GM18873 (cell line): ENCODE data around the gene BPIFB6.

Source experiments
- ATAC-seq: cut with Tn5 transposase; IDR thresholded peaks from one replicate; pipeline ENCODE4 v1.9.1; 2021; ENCODE audit warnings: mild to moderate bottlenecking, moderate library complexity, moderate number of reproducible peaks; ENCODE audit not compliant: unreplicated experiment, low FRiP score

BPIFB6 gene

GRCh38 chr20:33000802-33001466 is 30.5 kb upstream of the BPIFB6 start:
- ATAC-seq = no peak

GRCh38 chr20:33002087-33002808 is 29.2 kb upstream of the BPIFB6 start:
- ATAC-seq = no peak

GRCh38 chr20:33004141-33004751 is 27.2 kb upstream of the BPIFB6 start, which contains the start of gene SUN5:
SUN5 (minus strand) TSS chr20:33004433; CDS start chr20:33004340, 93 bp downstream.
- ATAC-seq = no peak

- no peak for ATAC-seq
These were observed 26.3 kb upstream of the BPIFB6 start for GRCh38 chr20:33005132-33005566.

GRCh38 chr20:33005908-33006775 is 25.3 kb upstream of the BPIFB6 start:
- no peak for ATAC-seq

GRCh38 chr20:33006776-33007375 is 24.6 kb upstream of the BPIFB6 start:
- ATAC-seq = no peak

GRCh38 chr20:33007376-33008335 is 23.8 kb upstream of the BPIFB6 start, which contains the start of gene BPIFB2:
BPIFB2 (plus strand) TSS chr20:33007704; CDS start chr20:33008575, 871 bp downstream.
- no peak for ATAC-seq

GRCh38 chr20:33008336-33009213 is 22.9 kb upstream of the BPIFB6 start:
- no peak for ATAC-seq

- ATAC-seq = no peak
These were observed 22.0 kb upstream of the BPIFB6 start for GRCh38 chr20:33009214-33010132.

- no peak for ATAC-seq
These were observed 21.3 kb upstream of the BPIFB6 start for GRCh38 chr20:33010133-33010504.

- no peak for ATAC-seq
These were observed 20.6 kb upstream of the BPIFB6 start for GRCh38 chr20:33010674-33011449.

GRCh38 chr20:33012327-33013189 is 18.9 kb upstream of the BPIFB6 start:
- no peak for ATAC-seq

- no peak for ATAC-seq
These were observed 17.6 kb upstream of the BPIFB6 start for GRCh38 chr20:33013701-33014326.

GRCh38 chr20:33014336-33015113 is 16.9 kb upstream of the BPIFB6 start:
- ATAC-seq = no peak
